Rectal smooth muscle tissue (tissue), 1 donor: ENCODE results near the gene HOXA5.

Experiments used
- H3K27ac ChIP-seq: one replicate; pipeline ENCODE4 v1.7.0; 2013; ENCODE audit warnings: low read depth, low read length, inconsistent platforms
- H3K27me3 ChIP-seq: one replicate; pipeline ENCODE4 v1.7.0; 2013; ENCODE audit warnings: low read length; ENCODE audit not compliant: control insufficient read depth, insufficient read depth
- H3K36me3 ChIP-seq: one replicate; pipeline ENCODE4 v1.7.0; 2013; ENCODE audit warnings: low read length; ENCODE audit not compliant: control insufficient read depth, insufficient read depth
- H3K4me1 ChIP-seq: one replicate; pipeline ENCODE4 v1.7.0; 2013; ENCODE audit warnings: low read length; ENCODE audit not compliant: control insufficient read depth, insufficient read depth
- H3K4me3 ChIP-seq: one replicate; pipeline ENCODE4 v1.7.0; 2013; ENCODE audit warnings: low read length
- H3K9ac ChIP-seq: one replicate; pipeline ENCODE4 v1.7.0; 2013; ENCODE audit warnings: low read length

Gene HOXA5

GRCh38 chr7:27124902-27125689, 18.4 kb downstream of the HOXA5 start:
- H3K9ac ChIP-seq = no peak overlapping the region
- H3K27me3 ChIP-seq = no peaks in the 10 kb centered on the region
- H3K36me3 ChIP-seq = peaks cover 2% of the 10 kb centered on the region
- peak overlapping the region; percentile 49 for H3K4me3 ChIP-seq
- peak overlapping the region; percentile 3 for H3K27ac ChIP-seq
- peaks cover 33% of the 10 kb centered on the region for H3K4me1 ChIP-seq

DNA sequence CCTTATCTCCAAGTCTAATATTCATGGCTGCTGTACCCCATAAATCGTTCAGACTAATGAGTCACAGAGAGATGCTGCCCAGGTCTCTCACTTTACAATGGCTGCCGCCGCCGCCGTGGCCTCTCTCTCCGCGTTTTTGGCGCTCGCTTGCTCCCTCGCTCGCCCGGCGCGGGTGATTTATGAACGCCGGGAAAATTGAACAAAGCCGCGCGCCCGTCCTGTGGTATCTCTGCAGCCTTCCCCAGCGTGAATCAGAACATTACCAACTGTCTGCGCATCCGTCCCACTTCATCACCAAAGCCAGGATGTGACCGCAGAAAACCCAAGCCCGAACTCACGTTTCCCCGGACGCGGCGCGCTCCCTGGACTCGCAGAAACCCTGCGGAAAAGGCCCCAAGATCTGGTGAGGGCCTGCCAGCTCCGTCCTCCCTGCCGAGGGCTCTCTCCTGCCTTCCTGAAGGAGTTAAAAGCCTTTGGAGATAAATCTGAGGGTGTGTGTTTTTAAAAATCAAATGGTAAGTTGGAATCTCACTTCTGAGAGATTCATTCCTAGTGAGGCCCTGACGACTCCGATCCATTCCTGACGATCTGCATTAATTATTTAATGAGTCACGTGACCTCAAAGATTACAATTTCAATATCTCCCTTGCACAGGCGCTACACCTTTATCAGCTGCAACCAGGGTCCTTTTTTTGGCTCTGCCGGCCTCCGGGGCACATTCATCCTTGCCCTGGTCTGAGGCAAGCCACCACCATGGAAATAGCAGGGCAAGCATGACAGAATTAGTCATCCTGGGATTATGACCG, 19.2 kb downstream of the HOXA5 start:
- no peak overlapping the region for H3K9ac ChIP-seq
- H3K27ac ChIP-seq = peak overlapping the region; percentile 73
- peaks cover 2% of the 10 kb centered on the region for H3K36me3 ChIP-seq
- no peaks in the 10 kb centered on the region for H3K27me3 ChIP-seq
- H3K4me3 ChIP-seq = peak overlapping the region; percentile 49
- H3K4me1 ChIP-seq = peaks cover 29% of the 10 kb centered on the region

DNA sequence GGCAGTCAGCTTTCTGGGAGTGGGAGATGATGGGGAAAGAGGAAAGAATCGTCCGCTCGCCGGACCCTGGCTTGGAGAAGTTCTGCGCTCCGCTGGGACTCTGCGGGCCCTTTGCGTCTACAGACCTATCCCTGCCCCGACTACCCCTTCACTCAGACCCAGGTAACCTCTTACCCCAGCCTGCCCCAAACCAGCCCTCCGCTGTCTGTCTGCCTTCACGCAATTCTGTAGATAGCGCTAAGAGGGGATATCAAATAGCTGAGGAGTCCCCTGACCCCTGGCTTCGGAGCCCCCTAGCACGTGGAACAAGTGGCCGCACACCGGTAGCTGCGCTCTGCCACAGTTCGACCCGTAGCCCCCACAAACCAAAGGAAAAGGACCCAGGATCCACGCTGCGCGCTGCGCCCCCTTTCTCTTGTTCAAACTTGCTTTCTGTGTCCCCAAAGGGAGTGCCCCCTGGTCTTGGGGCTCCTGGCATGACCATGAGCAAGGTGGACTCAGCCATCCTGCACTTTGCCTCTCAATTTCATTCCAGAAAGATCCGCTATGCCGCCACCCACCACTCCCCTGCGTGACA, 19.9 kb downstream of the HOXA5 start:
- Histone ChIP-seq H3K27me3 (no peaks in the 10 kb centered on the region), H3K4me3 (peak overlapping the region; percentile 49), H3K9ac (peak overlapping the region; percentile 21), H3K4me1 (peaks cover 24% of the 10 kb centered on the region), H3K36me3 (peaks cover 2% of the 10 kb centered on the region), H3K27ac (peak overlapping the region; percentile 73)

- peaks cover 19% of the 10 kb centered on the region for H3K4me1 ChIP-seq
- peak overlapping the region; percentile 49 for H3K4me3 ChIP-seq
- peak overlapping the region; percentile 73 for H3K27ac ChIP-seq
- H3K9ac ChIP-seq = no peak overlapping the region
- H3K27me3 ChIP-seq = no peaks in the 10 kb centered on the region
- peaks cover 2% of the 10 kb centered on the region for H3K36me3 ChIP-seq
These were observed 20.4 kb downstream of the HOXA5 start for GRCh38 chr7:27123007-27123476.

DNA sequence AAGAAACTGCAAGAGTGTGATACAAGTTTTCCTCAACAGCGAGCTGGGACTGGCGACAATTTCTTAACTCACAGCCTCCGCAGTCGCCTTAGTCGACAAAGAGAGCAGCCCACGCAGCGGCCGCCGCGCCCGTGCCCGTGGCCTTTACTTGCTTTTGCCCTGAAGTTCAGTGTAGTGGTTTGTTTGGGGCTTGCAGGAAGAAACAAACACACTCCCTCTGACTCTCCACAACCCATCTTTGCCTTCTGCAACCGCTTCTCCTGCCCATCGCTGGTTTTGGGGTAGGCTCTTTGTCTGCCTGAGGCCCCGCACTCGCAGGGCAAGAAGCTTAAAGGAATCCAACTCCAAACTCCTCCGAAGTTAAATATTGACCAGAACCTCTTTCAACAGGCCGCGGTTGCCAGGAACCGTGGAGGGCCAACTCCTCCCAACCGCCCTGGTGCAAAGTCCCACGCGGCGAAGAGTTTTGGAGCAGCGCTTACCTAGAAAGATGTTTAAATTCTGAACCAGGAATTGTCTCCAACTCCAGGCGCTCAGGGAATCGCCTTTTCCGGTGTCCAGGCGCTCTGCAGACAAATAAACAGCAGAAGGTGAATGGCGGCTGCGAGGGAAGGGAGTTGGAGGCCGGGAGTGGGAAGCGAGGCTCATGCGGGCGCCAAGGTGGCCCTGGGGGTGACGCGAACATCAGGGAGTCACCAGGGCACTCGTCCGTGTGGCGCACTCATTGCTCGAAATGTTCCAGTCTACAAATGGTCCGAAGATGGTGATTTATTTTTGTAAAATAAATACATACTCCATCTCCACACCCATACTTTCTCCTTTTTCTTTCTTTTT, 21.2 kb downstream of the HOXA5 start:
- no peak overlapping the region for H3K9ac ChIP-seq
- H3K36me3 ChIP-seq = peaks cover 2% of the 10 kb centered on the region
- H3K27me3 ChIP-seq = no peaks in the 10 kb centered on the region
- peaks cover 16% of the 10 kb centered on the region for H3K4me1 ChIP-seq
- H3K27ac ChIP-seq = no peak overlapping the region
- peak overlapping the region; percentile 49 for H3K4me3 ChIP-seq

GRCh38 chr7:27121684-27122076, 21.8 kb downstream of the HOXA5 start:
- H3K9ac ChIP-seq = no peak overlapping the region
- peaks cover 14% of the 10 kb centered on the region for H3K4me1 ChIP-seq
- H3K27ac ChIP-seq = no peak overlapping the region

DNA sequence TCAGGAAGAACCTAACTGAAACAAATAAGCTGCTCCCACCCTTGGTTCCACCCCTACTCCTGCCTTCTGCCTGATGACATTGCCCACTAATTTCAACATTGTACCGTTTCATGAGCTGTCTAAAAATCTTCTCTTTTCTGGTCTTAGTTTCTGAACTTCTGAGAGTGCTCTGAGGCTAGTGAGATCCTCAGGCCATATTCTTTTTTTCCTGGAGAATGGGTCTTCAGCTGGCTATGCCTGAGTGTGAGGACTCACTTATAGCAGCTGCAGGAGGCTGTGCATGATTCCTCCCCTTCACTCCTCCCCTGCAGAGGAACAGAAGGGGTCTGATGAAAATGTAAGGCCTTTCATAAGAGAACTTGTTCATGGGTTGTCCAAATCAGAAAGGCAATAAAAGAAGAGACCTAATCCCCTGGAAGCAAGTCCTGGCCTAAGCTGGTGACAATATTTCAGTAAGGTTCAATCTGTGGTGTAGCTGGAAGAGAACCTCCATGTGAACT, 24.0 kb downstream of the HOXA5 start:
- Histone ChIP-seq H3K27ac (no peak overlapping the region), H3K4me1 (peaks cover 16% of the 10 kb centered on the region)

More at GRCh38 chr7:27121684-27122076, 21.8 kb downstream of the HOXA5 start:
- Histone ChIP-seq H3K4me3 (peak overlapping the region; percentile 42), H3K36me3 (peaks cover 2% of the 10 kb centered on the region), H3K27me3 (no peaks in the 10 kb centered on the region)

DNA sequence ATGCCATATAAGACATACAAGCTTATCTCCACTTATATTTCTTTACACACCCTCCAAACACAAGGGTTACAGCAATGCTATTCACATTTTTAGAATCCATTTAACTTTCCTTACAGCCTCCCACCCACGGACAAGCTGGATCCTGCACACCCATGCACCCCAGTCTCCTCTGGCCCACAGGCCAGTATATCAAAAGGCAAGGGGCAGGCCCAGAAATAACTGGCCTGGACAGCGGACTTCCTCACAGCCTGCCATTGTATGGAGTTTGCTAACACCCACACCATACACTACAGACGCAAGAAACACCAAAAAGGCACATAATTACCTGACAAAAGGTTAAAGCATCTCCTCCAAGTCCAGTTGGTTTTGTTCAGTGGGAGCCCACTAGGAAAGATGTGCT, 24.9 kb downstream of the HOXA5 start:
- peaks cover 2% of the 10 kb centered on the region for H3K36me3 ChIP-seq
- peaks cover 16% of the 10 kb centered on the region for H3K4me1 ChIP-seq
- H3K4me3 ChIP-seq = peak overlapping the region; percentile 36
- no peaks in the 10 kb centered on the region for H3K27me3 ChIP-seq
- no peak overlapping the region for H3K9ac ChIP-seq
- peak overlapping the region; percentile 68 for H3K27ac ChIP-seq

More for the DNA sequence above, 24.0 kb downstream of the HOXA5 start:
- Histone ChIP-seq H3K27me3 (no peaks in the 10 kb centered on the region), H3K4me3 (no peak overlapping the region), H3K36me3 (peaks cover 2% of the 10 kb centered on the region), H3K9ac (no peak overlapping the region)

GRCh38 chr7:27117887-27118491, 25.5 kb downstream of the HOXA5 start:
- peak overlapping the region; percentile 68 for H3K27ac ChIP-seq
- H3K4me1 ChIP-seq = peaks cover 18% of the 10 kb centered on the region
- no peaks in the 10 kb centered on the region for H3K27me3 ChIP-seq
- peaks cover 2% of the 10 kb centered on the region for H3K36me3 ChIP-seq
- peak overlapping the region; percentile 81 for H3K4me3 ChIP-seq
- H3K9ac ChIP-seq = no peak overlapping the region

DNA sequence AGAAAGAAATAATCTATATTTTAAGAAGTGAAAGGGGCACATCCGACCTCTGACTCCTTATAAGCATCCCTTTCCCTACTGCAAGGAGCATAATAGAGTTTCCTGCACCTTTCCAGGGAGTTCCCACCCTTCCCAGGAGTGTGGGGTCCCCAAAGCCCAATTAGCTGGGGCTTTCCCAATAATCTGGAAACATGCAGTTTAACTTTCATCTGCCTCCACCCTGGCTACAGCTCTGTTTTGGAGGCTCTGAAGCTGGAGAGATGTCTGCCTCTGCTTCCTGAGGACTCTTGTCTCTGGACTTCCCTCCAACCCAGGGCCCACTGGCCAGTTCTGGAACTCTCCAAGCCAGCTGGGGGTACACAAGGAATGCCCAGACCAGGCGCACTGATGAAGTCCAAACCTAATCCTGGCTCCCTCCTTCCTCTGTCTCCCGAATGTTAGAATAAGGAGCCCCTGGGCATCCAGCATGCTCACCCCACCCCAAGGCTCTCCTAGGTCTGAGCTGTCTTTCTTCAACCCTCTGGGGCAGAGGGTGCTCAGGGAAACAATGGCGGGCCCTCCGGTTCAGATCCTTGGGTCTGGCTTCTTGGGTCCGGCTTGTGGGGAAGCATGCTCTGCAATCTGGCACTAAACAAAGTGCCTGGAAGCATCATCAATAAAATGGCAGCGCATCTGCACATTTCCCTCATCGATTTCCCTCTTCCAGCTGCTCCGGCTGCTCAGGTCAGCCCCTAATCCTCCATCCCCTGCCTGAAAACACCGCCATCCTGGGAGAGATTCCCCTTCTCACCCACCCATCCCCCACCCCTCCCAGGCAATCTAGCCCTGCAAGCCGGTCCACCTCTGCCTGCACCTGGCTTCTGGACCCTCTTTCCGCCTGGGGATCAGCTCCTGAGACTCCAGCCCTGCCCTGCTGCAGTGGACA, 26.3 kb downstream of the HOXA5 start:
- peaks cover 2% of the 10 kb centered on the region for H3K36me3 ChIP-seq
- peak overlapping the region; percentile 81 for H3K4me3 ChIP-seq
- H3K4me1 ChIP-seq = peaks cover 22% of the 10 kb centered on the region
- H3K9ac ChIP-seq = no peak overlapping the region
- no peaks in the 10 kb centered on the region for H3K27me3 ChIP-seq
- H3K27ac ChIP-seq = peak overlapping the region; percentile 94
